GM19240 (cell line): Measurements from ENCODE around the gene OPA1.

Source experiments
- DNase-seq: peaks from one replicate; pipeline ENCODE4 v3.0.0; 2011; ENCODE audit warnings: low spot score; ENCODE audit not compliant: insufficient read length

OPA1 gene

DNA sequence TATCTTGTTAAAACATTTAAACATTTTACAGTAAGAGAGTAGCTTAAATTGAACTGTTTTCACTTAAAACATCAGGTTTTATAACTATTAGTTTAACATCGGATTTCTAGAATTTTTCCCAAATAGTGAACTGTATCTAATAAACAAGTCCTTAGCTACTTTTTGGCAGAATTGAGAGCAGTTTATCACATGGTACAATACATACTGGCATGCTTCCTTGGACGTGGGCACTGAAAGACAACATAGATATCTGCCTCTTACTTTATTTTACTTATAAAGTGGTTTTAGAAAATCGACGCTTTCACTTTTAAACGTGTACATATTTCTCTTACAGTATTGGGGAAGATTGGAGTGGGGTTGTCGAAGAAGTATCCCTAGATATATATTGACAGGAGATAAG is 52.8 kb downstream of the OPA1 start:
- no peak for DNase-seq

DNA sequence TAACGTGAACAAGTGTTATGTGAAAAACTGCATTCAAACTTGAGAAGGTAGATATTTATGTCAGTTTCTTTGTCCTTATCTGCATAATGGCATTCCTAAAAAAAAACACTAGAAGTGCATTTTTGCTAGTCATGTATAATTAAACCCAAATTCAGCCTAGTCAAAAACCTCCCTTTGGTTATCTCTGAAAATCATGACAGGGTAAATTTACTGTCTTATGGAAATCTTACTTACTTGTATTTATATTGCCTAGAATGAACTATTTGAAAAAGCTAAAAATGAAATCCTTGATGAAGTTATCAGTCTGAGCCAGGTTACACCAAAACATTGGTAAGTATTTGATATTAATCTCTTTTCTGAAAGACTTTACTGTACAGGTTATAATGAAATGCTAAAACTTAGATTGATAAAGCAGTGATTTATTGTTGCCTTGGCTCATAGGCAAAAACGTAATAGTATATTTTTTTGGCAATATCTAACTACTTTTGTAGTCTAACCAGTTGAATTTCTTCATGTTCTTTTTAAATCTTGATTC is 55.6 kb downstream of the OPA1 start:
- DNase-seq: no peak

DNA sequence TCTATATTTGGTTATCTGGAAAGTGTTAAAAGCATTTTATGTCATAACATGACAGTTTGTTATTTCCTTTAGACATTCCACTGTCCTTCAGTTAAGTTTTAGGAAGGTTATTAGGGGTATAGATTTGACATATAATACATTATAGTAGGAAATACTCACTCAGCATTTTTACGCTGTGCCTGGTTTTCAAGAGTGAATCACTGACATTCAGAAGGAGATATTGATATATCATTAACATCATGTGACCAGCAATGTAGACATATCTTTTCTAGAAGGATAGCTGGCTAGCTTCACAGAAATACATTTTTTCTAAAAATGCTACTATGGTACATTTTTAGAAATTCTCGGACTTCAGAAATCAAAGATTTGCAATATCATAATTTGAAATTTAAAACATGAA is 57.6 kb downstream of the OPA1 start:
- no peak for DNase-seq

DNA sequence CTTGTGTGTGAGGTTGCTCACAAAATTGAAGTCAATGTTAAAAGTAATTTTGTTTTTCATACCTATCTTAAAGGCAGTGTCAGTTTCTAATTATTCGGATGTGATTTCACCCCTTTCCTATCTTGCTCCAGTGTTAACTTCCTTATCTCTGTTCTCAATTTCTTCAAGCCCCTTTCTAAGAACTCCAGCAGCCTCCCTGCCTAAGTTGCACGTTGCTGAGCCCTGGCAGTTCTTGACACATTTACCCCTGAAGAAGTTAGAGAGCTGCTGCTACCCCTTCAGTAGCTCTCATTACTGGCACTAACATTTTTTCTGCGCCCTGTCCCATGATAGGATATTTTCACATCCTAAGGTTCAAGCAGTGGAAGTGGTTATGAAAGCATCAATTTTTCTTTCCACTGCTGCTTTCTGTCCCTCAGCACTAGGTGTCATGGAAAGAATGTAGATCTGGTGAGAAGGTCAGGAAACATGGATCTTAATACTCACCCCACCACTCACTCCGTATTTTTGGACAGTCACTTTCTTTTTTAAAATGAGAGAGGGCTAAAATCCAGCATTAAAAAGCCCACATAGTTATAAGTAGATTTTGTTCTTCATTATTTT is 62.9 kb downstream of the OPA1 start:
- no peak for DNase-seq

DNA sequence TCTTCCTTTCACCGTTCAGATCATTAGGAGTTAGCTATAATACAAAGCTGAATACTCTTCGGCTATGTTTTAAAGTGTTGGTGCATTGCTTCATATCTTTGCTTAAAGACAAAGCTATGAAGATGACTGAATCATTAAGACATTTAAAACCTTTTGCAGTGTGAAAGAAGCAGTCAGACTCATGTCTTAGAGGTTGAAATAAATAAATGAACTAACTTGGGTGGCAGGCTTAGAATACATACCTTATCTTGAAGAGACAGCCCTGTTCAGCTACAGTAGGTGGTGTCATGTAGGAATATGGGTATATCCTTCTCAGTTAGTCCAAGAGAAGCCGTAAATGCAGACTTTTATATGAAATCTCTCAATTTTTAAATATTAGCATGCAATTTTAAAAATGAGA is 63.4 kb downstream of the OPA1 start:
- no peak for DNase-seq

DNA sequence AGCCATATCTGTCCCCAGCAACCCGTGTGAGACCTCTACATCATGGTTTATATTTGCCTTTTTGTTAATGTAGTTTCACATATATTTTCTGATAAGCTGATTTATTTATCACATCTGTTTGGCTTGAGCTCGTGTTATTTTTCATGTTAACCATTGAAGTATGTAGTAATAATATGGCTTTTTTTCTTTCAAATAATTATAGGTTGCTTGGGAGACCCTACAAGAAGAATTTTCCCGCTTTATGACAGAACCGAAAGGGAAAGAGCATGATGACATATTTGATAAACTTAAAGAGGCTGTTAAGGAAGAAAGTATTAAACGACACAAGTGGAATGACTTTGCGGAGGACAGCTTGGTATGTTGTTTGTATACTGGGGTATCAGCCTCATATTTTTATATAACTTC is 63.9 kb downstream of the OPA1 start:
- DNase-seq: no peak

DNA sequence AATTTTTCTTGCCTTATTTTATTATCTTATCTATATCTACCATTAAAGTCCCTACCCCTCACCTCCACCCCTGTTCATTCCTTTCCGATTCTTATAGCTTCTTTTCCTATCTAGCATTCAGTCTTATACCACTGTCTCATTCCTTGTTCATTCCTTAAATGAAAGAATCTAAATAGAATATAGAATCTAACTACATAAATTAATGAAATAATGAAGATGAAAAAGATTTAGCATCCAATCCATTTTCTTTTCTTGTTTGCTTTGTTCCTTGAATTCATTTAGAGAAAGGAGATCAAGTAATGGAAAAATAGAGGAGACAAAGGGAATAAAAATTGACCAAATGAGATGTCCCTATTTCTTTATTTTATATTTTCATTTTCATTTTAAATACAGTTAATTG is 67.2 kb downstream of the OPA1 start:
- DNase-seq: no peak

DNA sequence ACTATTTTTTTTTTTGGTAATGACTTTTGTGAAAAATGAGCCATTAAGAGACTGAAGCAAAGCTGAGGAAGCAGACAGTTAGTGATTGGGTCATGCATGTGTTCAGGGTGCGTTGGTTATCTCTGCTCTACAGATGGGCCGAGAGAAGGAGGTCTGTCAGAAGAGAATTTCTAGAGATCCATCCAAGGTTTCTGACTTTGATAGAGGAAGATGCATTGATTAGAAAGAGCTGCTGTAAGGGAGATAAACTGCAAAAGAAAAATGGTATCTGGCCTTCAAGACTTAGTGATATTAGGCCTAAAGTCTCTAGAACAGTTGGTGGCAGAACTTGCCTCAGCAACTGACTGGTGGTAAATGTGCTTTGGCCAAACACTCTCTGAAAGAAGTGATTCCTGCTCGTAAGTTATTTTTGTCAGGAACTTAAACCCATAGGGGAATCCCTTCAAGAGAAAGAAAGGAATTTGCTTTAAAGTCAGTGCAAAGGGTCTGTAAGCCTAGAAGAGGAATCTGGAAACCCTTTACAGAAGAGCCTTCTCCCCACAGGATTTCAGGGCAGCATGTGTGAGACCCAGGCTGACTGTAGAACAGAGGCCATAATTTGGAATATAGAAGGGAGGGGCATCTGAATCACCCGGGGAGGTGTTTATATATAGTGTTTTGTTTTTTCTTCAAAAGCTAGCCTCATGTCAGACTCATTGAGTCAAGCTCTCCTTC is 67.8 kb downstream of the OPA1 start:
- DNase-seq: no peak

DNA sequence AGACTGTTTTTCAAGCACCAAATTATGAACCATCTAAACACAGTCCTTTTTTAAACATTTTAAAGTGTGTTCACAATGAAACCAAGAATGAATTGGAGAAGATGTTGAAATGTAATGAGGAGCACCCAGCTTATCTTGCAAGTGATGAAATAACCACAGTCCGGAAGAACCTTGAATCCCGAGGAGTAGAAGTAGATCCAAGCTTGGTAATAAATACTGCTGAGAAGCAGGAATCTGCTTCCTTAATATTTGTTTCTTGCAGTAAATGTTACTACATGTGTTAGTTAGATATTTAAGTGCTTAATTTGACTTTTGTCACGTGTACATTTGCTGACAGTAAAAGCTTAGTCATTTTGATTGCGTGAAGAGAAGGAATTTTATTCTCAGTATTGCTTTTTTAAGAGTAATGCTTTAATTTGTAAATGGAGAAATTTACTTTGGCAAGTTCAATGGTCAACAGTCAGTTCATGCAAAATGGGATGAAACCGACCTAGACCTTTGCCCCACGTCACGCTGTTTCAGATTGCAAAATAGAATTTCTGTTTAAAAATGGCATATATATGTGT is 69.8 kb downstream of the OPA1 start:
- DNase-seq: no peak

DNA sequence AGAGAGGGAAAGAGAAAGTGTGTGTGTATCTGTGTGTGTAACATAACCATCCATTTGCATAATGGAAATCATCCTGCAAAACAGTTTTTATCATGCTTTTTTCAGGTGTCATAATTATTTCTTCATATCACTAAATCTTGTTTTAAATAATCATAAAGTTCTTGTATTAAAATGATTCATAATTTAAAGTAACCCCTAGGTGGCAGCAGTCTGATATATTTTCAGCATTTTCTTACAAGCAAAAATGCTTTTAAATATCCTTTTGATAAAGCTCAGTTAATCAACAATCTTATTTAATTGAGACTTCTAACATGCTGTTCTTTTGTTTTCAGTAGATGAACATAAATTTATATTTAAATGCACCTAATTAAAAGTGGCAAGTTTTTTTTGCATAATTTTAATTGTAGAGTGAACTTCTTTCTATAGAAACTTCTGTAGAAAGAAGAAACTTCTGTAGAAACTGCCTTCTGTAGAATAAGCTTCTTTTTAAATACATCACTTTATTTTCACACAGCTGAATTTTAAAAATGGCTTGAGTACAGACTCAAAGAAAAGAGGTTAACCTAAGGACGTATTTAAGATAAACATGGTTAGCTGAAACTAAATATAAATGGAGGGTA is 72.5 kb downstream of the OPA1 start:
- no peak for DNase-seq

DNA sequence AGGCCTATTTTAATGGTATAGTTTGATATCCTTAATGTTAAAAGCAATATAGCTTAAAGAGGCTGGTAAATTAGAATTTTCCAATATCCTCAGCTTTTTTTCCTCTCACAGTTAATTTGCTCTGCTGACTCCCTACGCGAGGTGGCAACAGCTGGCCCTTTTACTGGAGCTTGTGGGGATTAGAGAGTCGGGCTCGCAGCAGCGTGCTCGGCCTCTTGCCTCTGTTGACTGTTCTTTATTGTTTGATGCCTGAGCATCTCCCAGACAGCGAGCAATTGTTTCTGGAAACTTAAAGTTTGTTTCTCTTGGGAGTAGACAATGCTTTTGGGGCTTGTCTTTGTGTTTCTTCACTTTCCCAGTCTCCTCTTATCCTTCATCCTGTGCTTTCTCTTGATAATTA is 80.8 kb downstream of the OPA1 start:
- DNase-seq: no peak

DNA sequence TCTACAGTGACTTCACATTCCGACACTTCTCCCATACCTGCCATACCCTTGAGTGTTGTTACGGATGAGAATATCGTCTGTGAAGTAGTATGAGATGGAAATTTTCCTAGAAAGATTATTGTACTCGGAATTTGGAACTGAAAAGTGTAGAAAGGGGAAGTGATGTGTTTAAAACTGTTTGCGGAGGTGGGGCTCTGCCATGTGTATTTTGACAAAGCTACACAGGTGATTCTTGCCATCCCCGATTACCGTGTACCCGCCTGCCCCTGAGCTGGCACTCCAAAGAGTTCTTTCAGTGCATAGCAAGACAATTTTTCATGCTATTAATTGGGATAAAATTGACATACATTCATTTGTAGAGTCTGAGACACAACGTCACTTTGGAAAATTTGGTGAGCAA is 81.7 kb downstream of the OPA1 start:
- no peak for DNase-seq

DNA sequence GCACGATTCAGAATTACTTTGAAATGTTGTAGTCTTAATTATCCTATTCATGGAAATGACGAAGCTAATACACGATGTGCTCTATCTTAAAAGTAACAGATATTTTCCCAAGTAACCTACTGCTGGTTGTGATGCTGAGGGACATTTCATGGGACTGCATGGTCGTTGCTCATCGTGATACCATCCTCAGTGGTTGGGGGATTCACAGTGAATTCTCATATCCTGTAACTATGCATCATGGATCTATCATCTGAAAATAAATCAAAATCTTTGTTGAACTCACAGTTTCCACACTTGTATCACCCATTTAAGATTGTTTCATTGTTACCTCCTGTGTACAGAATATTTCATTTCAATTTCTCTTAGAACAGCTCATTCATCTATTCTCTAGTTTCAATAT is 84.7 kb downstream of the OPA1 start:
- DNase-seq: no peak

DNA sequence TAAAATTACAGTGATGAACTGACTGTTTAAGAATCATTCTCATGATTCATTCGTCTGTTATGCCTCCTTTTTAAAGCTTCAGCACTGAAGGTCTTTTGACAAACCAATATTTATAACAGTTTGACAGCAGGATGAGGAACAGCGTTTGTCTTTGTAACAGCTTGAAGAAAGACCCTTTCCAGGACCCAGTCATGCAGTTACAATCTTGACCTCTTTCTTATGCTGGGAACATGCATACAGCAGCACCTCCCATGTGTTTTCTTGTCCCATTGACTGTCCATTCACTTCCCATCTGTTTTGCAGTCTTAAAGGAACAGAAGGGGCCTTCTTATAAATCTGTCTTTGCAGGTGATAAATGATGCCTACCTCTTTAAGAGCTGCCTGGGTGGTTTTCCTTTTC is 87.2 kb downstream of the OPA1 start:
- DNase-seq: no peak

DNA sequence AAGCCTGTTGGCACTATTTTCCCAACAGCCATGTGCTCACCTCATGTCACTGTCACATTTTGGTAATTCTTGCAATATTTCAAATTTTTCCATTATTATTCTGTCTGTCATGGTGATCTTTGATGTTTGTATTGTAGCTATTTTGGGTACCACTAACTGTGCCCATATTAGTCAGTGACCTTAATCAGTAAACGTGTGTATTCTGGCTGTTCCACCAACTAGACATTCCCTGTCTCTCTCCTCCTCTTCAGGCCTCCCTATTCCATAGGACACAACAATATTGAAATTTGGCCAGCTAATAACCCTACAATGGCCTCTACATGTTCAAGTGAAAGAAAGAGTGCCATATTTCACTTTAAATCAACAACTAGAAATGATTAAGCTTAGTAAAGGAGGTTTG is 88.6 kb downstream of the OPA1 start:
- no peak for DNase-seq

DNA sequence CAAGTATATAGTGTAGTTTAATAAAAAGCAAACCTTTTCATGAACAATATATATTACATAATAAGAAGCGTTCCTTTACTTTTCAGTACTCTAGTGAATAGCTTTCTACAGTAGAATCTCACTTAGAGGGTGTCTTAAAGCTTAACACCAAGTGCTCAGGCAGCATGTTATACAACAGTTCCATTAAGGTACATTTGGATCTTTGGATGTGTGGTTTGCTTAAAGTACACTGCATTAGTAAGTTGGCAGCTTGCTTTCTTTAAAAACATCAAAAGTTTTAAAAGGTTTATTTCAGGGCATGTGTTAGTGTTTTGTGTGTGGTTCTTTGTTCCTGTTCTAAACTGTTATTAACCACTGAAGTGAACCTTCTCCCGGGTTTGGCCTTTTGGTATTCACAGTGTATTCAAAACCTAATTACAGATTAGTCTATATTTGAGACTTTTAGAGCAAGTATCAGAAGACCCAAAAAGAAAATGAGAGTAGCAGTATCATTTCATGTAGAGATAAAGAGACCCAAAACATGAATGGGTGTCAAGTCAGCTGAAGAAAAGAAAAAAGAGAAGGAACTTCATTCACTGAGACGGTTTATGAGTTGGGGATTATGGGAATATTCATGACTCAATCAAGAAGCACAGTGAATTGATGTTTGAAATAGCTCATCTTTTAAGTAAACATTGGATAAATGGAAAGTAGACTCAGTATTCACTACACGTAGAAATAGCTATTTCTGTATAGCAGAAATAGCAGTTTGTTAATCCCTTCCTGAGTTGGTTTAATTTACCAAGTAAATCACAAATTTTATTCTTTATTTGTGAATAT is 93.9 kb downstream of the OPA1 start:
- DNase-seq: no peak

DNA sequence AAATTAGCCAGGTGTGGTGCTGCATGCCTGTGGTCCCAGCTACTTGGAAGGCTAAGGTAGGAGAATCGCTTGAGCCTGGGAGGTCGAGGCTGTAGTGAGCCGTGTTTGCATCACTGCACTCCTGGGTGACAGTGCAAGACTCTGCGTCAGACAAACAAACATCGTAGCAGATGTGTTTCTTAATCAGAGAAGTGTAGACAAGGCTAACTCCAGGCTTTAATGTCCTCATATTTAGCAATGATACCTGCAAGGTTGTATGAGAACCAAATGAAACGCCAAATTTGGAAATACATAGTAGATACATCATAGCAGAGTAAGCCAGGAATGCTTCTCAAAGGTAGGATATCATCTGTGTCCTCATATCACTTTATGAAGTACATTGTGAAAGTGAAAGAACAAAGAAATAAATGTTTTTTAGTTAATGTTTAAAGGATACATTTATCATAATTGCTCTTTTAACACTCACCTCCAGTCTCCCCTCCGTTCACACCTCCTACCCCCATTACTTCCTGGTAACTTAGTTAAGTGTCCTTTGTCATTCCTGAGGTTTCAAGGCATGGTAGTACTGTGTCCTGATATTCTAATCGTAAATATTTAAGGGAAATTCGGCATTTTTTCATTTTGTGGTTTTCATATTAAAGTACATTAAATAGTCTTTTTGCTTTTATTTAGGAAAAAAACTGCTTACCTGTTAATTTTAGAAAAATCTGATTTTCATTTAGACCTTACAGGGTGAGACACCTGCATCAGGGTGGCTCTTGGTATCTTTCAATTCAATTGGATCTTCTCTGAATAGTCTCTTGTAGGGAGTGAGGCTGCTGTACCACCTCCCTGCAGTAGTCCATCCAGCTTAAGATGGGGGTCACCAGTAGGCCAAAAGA is 96.1 kb downstream of the OPA1 start:
- DNase-seq: no peak

DNA sequence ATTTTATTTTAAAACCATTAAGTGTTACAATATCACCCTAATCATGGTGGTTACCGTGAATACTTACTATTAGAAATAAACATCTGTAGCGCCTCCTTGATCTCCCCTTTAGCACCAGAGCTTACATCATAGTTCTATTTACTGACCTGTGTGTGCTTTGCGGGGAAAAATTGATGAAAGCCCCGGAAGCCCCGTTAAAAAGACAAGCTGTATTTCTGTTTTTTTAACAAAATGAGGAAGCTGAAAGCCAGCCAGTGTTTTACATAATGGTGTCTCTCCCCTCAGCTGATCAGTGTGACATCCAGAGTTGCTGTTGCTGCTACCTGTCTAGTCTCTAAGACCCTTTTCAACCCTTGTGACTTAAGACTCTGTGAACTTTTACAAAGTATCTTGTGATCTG is 100.8 kb downstream of the OPA1 start:
- no peak for DNase-seq

DNA sequence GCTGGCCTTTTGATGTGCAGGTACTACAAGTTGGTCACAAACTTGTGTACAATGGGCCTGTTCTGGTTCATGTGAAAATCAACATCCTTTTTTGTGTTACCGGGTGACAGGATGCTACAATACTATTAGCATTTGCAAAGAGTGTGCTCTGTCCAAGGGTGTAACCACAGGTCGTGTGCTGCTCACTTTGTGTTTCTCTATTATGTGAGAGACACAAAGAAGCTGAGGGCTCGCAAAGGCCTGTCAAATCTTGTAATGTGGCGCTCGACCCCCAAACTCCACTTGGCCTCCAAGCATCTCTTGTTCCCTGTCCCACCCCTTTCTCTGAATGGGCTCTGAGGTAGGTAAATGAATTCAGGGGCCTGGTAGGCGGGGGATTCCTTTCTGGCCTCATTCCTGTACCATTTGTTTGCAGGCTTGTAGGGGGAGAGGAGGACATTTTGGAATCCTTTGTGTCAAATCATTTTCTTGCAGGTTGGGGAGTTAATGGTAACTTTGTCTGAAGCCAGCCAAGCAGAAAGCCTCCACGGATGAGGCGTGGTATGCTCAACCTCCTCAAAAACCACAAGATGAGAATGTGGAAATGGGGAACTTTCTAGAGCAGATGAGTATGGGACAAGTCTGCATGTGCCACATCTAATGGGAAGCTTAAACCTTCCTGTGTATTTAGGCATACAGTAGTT is 109.1 kb downstream of the OPA1 start:
- DNase-seq: no peak

DNA sequence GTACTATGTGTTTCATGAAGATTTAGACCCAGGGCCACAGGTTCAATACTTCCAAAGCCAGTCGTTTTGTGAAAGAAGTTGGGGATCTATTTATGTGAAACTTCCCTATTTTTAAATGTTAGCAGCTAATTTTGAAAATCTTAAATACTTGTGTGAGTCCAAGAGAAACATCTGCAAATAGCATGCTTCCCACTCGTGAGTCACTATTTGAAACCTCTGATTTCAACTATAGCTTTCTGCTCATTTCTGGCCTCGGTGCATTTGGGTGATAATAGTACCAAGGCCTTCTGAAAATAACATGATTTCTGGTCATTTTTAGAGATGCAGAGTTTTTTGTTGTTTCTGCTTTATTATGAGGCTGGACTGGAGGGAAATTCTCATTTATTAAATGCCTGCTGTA is 110.0 kb downstream of the OPA1 start:
- DNase-seq: no peak
